Activated CD8-positive, alpha-beta T cell treated with anti-CD3 and anti-CD28 coated beads for 36 hours (primary cell): Measurements from ENCODE around the gene ARPC1B. TPM values are rescaled to one million over a fixed set of nuclear protein-coding genes. Genes with fewer than 3 reads are reported as not detected.

Experiments
- ATAC-seq: fragments of 200-7000 bp; cut with Tn5 transposase; one replicate; pipeline ENCODE4 v1.10.0; 2021; ENCODE audit warnings: mild to moderate bottlenecking, moderate library complexity
- CTCF ChIA-PET: fragments of 350-600 bp; sonication (Branson Sonifier 250); formaldehyde crosslinking; loops from one replicate; lab custom pipeline; 2021; ENCODE audit warnings: antibody characterized with exemption; lab: Charles Lee
- POLR2A ChIA-PET: fragments of 350-600 bp; sonication (Branson Sonifier 250); formaldehyde crosslinking; loops from one replicate; lab custom pipeline; 2021; ENCODE audit warnings: antibody characterized with exemption; lab: Charles Lee
- DNase-seq: peaks from one replicate; pipeline ENCODE4 v3.0.0-alpha.2; 2020
- H3K27ac Mint-ChIP-seq: one replicate; pipeline ENCODE4 v1.8.0; 2021; ENCODE audit warnings: mild to moderate bottlenecking, mixed read lengths
- H3K27me3 Mint-ChIP-seq: one replicate; pipeline ENCODE4 v1.8.0; 2021; ENCODE audit warnings: mixed read lengths
- H3K36me3 Mint-ChIP-seq: one replicate; pipeline ENCODE4 v1.8.0; 2021; ENCODE audit warnings: low read depth, mixed read lengths
- H3K4me1 Mint-ChIP-seq: one replicate; pipeline ENCODE4 v1.8.0; 2021; ENCODE audit warnings: low read depth, mixed read lengths
- H3K4me3 Mint-ChIP-seq: one replicate; pipeline ENCODE4 v1.8.0; 2021; ENCODE audit warnings: mild to moderate bottlenecking, moderate library complexity, mixed read lengths
- H3K9me3 Mint-ChIP-seq: one replicate; pipeline ENCODE4 v1.8.0; 2021; ENCODE audit warnings: mixed read lengths
- intact Hi-C: fragments of 100-400 bp; cut with micrococcal nuclease; formaldehyde crosslinking; loops from one replicate; pipeline ENCODE4 v1.10.0; 2022
- total RNA-seq, 2 experiments: library from RNA; stranded (reverse); gene quantifications; one replicate each; pipeline ENCODE4 v1.2.3, GENCODE V29; 2021
- TF ChIP-seq, protein P1 (sequence below): fragments of 200-600 bp; IDR thresholded peaks from one replicate; pipeline ENCODE4 v1.8.0; 2022; ENCODE audit warnings: antibody characterized with exemption, mild to moderate bottlenecking

Gene ARPC1B
- total RNA-seq, 2 experiments from 2014 or later = 304 to 307 TPM

DNA sequence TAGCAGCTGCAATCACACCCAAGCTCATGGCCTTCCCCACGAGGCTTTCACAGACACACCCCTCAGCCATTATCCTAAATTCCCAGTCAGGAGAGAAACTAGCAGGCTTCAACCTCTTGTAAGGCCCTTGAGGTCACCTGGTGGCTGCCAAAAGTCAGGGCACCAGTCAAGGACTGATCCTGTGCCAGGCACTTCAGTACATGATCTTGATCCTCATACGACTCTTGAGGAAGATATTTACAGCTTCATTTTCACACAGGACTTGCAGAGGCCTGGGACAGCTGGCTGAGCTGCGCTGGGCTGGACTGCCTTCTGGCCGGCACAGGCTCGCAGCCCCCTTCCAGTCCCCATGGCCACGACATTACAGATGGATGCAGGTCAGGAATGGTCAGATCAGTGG is 25.1 kb downstream of the ARPC1B start:
- DNase-seq = no peak
- H3K4me3 Mint-ChIP-seq = no peak overlapping the region
- CTCF ChIA-PET = no interaction called here
- peaks cover 22% of the 10 kb centered on the region for H3K4me1 Mint-ChIP-seq
- POLR2A ChIA-PET = interaction anchor here (0.6 to 5.1 kb wide), 7 partner anchors 8 to 23 kb away, joined by 3 to 58 read pairs (median 5); partner anchors contain the start of genes BUD31 and PDAP1
- H3K27ac Mint-ChIP-seq = peak overlapping the region; percentile 48
- TF ChIP-seq, protein P1, sequence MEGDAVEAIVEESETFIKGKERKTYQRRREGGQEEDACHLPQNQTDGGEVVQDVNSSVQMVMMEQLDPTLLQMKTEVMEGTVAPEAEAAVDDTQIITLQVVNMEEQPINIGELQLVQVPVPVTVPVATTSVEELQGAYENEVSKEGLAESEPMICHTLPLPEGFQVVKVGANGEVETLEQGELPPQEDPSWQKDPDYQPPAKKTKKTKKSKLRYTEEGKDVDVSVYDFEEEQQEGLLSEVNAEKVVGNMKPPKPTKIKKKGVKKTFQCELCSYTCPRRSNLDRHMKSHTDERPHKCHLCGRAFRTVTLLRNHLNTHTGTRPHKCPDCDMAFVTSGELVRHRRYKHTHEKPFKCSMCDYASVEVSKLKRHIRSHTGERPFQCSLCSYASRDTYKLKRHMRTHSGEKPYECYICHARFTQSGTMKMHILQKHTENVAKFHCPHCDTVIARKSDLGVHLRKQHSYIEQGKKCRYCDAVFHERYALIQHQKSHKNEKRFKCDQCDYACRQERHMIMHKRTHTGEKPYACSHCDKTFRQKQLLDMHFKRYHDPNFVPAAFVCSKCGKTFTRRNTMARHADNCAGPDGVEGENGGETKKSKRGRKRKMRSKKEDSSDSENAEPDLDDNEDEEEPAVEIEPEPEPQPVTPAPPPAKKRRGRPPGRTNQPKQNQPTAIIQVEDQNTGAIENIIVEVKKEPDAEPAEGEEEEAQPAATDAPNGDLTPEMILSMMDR = no peak
- no peaks in the 10 kb centered on the region for H3K9me3 Mint-ChIP-seq
- H3K36me3 Mint-ChIP-seq = peaks cover 53% of the 10 kb centered on the region
- intact Hi-C loops = no loop called here
- no peaks in the 10 kb centered on the region for H3K27me3 Mint-ChIP-seq
- no peak for ATAC-seq

DNA sequence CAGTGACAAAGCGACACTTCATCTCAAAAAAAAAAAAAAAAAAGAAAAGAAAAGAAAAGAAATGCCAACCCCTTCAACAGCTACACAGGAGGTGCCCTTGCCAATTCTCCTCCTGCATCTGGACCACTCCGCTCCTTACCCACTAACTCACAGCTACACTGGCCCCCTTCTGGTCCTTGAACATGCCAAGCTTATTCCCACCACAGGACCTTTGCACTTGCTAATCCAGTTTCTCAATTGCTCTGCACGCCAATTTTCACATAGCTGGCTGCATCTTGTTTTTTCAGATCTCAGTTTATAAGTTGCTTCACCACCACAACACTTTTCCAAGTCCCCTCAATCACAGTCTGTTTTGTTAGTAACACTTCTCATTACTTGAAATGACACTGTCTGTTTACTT is 28.3 kb downstream of the ARPC1B start:
- H3K27ac Mint-ChIP-seq = peak overlapping the region; percentile 11
- POLR2A ChIA-PET = interaction anchor here (1.1 to 3.1 kb wide), 3 partner anchors 9 to 22 kb away, joined by 3 to 17 read pairs (median 3); no protein-coding TSS in a partner anchor
- intact Hi-C loops = no loop called here

GRCh38 chr7:99403764-99404163 is 29.2 kb downstream of the ARPC1B start:
- intact Hi-C loops = no loop called here
- H3K9me3 Mint-ChIP-seq = no peaks in the 10 kb centered on the region
- H3K4me1 Mint-ChIP-seq = peaks cover 33% of the 10 kb centered on the region
- POLR2A ChIA-PET = interaction anchor here (0.9 to 3.1 kb wide), 4 partner anchors 10 to 23 kb away, joined by 3 to 17 read pairs (median 3); no protein-coding TSS in a partner anchor
- H3K27me3 Mint-ChIP-seq = no peaks in the 10 kb centered on the region
- CTCF ChIA-PET = no interaction called here
- DNase-seq (no peak), ATAC-seq (no peak)
- H3K27ac Mint-ChIP-seq = peak overlapping the region; percentile 75
- TF ChIP-seq, protein P1 = no peak
- peaks cover 39% of the 10 kb centered on the region for H3K36me3 Mint-ChIP-seq
- no peak overlapping the region for H3K4me3 Mint-ChIP-seq

More for the DNA sequence above, 28.3 kb downstream of the ARPC1B start:
- H3K27me3 Mint-ChIP-seq = no peaks in the 10 kb centered on the region
- CTCF ChIA-PET = no interaction called here
- H3K9me3 Mint-ChIP-seq = no peaks in the 10 kb centered on the region
- H3K4me3 Mint-ChIP-seq = no peak overlapping the region
- TF ChIP-seq, protein P1 = no peak
- H3K36me3 Mint-ChIP-seq = peaks cover 45% of the 10 kb centered on the region
- ATAC-seq (no peak), DNase-seq (no peak)
- peaks cover 35% of the 10 kb centered on the region for H3K4me1 Mint-ChIP-seq

- no peaks in the 10 kb centered on the region for H3K9me3 Mint-ChIP-seq
- H3K36me3 Mint-ChIP-seq = peaks cover 37% of the 10 kb centered on the region
- DNase-seq = no peak
- ChIA-PET CTCF (interaction anchor here (1.0 kb wide), 1 partner anchor 10 kb away, joined by 3 read pairs; no protein-coding TSS in a partner anchor), POLR2A (interaction anchor here (0.9 to 3.1 kb wide), 5 partner anchors 11 to 78 kb away, joined by 3 to 17 read pairs (median 3); no protein-coding TSS in a partner anchor)
- ATAC-seq = no peak
- no peak overlapping the region for H3K4me3 Mint-ChIP-seq
- H3K27me3 Mint-ChIP-seq = no peaks in the 10 kb centered on the region
- peak overlapping the region; percentile 75 for H3K27ac Mint-ChIP-seq
- peaks cover 31% of the 10 kb centered on the region for H3K4me1 Mint-ChIP-seq
- intact Hi-C loops = no loop called here
- TF ChIP-seq, protein P1 = no peak
Measured at GRCh38 chr7:99404235-99404976, 29.9 kb downstream of the ARPC1B start.

GRCh38 chr7:99404977-99405320 is 30.4 kb downstream of the ARPC1B start:
- H3K4me1 Mint-ChIP-seq = peaks cover 34% of the 10 kb centered on the region
- ATAC-seq = no peak
- TF ChIP-seq, protein P1 = no peak
- no peaks in the 10 kb centered on the region for H3K9me3 Mint-ChIP-seq
- intact Hi-C loops = no loop called here
- H3K36me3 Mint-ChIP-seq = peaks cover 36% of the 10 kb centered on the region
- no peak overlapping the region for H3K4me3 Mint-ChIP-seq
- H3K27ac Mint-ChIP-seq = peak overlapping the region; percentile 43
- CTCF ChIA-PET = interaction anchor here (1.0 kb wide), 1 partner anchor 11 kb away, joined by 3 read pairs; no protein-coding TSS in a partner anchor
- no peaks in the 10 kb centered on the region for H3K27me3 Mint-ChIP-seq
- POLR2A ChIA-PET = interaction anchor here (1.1 to 3.1 kb wide), 3 partner anchors 11 to 78 kb away, joined by 3 to 17 read pairs (median 3); no protein-coding TSS in a partner anchor
- no peak for DNase-seq
